OCI-LY7 (cell line): Measurements from ENCODE around the gene SEZ6. TPM values are rescaled to one million over a fixed set of nuclear protein-coding genes. Genes with fewer than 3 reads are reported as not detected.

Experiments
- BruUV-seq: library from RNA; stranded (reverse); fragments of 400-500 nt; replicated peaks from 2 replicates; lab custom pipeline; 2021; lab: Mats Ljungman, UMichigan
- CTCF ChIA-PET: fragments of 300-600 bp; sonication (Branson Sonifier 250); formaldehyde crosslinking; loops from one replicate; lab custom pipeline; 2022; ENCODE audit warnings: antibody characterized with exemption; ENCODE audit not compliant: unreplicated experiment; lab: Charles Lee
- POLR2A ChIA-PET: fragments of 300-600 bp; sonication (Branson Sonifier 250); formaldehyde crosslinking; loops from one replicate; lab custom pipeline; 2022; ENCODE audit warnings: antibody characterized with exemption; lab: Charles Lee
- DNase-seq: peaks from one replicate; pipeline ENCODE4 v3.0.0-alpha.2; 2015; ENCODE audit warnings: low spot score
- H2AFZ ChIP-seq: fragments of 200-600 bp; sonication (generic), shearing (Covaris generic); 2 replicates; pipeline ENCODE4 v1.6.1; 2014; ENCODE audit warnings: mild to moderate bottlenecking, antibody characterized with exemption, low read length, moderate library complexity
- H3K27ac ChIP-seq: fragments of 200-600 bp; sonication (generic); 2 replicates; pipeline ENCODE4 v1.5.1; 2014; ENCODE audit warnings: mixed run types, low read depth, mild to moderate bottlenecking, moderate library complexity, low read length, inconsistent platforms; ENCODE audit not compliant: poor library complexity, severe bottlenecking
- H3K36me3 ChIP-seq: fragments of 200-600 bp; sonication (generic); 2 replicates; pipeline ENCODE4 v1.6.1; 2014; ENCODE audit warnings: mild to moderate bottlenecking, antibody characterized with exemption, low read length, moderate library complexity, mixed read lengths; ENCODE audit not compliant: insufficient read depth
- H3K4me1 ChIP-seq: fragments of 200-600 bp; sonication (generic); 2 replicates; pipeline ENCODE4 v1.5.1; 2014; ENCODE audit warnings: mild to moderate bottlenecking, low read length; ENCODE audit not compliant: insufficient read depth, poor library complexity, severe bottlenecking
- H3K4me2 ChIP-seq: fragments of 200-600 bp; sonication (generic); 2 replicates; pipeline ENCODE4 v1.6.1; 2014; ENCODE audit warnings: mild to moderate bottlenecking, low read length
- H3K4me3 ChIP-seq: fragments of 200-600 bp; sonication (generic); 2 replicates; pipeline ENCODE4 v1.5.1; 2014; ENCODE audit warnings: mild to moderate bottlenecking, low read depth, low read length; ENCODE audit not compliant: poor library complexity, severe bottlenecking
- H3K79me2 ChIP-seq: fragments of 200-600 bp; sonication (generic); 2 replicates; pipeline ENCODE4 v1.6.1; 2016; ENCODE audit warnings: low read depth, mild to moderate bottlenecking, low read length, moderate library complexity, mixed read lengths; ENCODE audit not compliant: insufficient read depth
- H3K9me2 ChIP-seq: fragments of 200-600 bp; sonication (generic); 2 replicates; pipeline ENCODE4 v1.6.1; 2016; ENCODE audit warnings: mild to moderate bottlenecking, low read length, mixed read lengths; ENCODE audit not compliant: insufficient read depth
- H3K9me3 ChIP-seq: fragments of 200-600 bp; sonication (generic); 2 replicates; pipeline ENCODE4 v1.6.1; 2014; ENCODE audit warnings: mild to moderate bottlenecking, mixed run types, low read length, mixed read lengths
- H4K20me1 ChIP-seq: fragments of 200-600 bp; sonication (generic); 2 replicates; pipeline ENCODE4 v1.6.1; 2014; ENCODE audit warnings: mild to moderate bottlenecking, antibody characterized with exemption, low read length, moderate library complexity, mixed read lengths; ENCODE audit not compliant: insufficient read depth
- CTCF ChIP-seq: fragments of 200-600 bp; sonication (generic); conservative IDR thresholded peaks from 2 replicates; pipeline ENCODE4 v1.5.1; 2014; ENCODE audit warnings: mild to moderate bottlenecking, antibody characterized with exemption, low read length, moderate library complexity, mixed read lengths
- EZH2phosphoT487 ChIP-seq: fragments of 200-600 bp; sonication (generic); IDR thresholded peaks from 2 replicates; pipeline ENCODE4 v1.6.1; 2018; ENCODE audit warnings: low read depth, borderline replicate concordance, mild to moderate bottlenecking, mixed run types, antibody characterized with exemption, low read length, moderate library complexity, mixed read lengths
- intact Hi-C: fragments of 100-400 bp; cut with micrococcal nuclease; formaldehyde crosslinking; loops from one replicate; pipeline ENCODE4 v1.10.0; 2022; ENCODE audit not compliant: unreplicated experiment
- total RNA-seq, 2 experiments: library from RNA; depleted of rRNA in 1 of 2; stranded (reverse); fragments of >200 nt in 1 of 2; shearing (Covaris generic) in 1 of 2; gene quantifications; 2 replicates each; pipeline ENCODE4 v1.2.3, GENCODE V29; 2014 to 2022

Gene SEZ6
- total RNA-seq, 2 experiments from 2014 or later = not detected

GRCh38 chr17:28917465-28917864 lies 88.4 kb downstream of the SEZ6 start:
- no peak overlapping the region for H2AFZ ChIP-seq
- no peaks in the 10 kb centered on the region for H3K9me2 ChIP-seq
- H3K4me2 ChIP-seq = no peak overlapping the region
- DNase-seq = no peak
- H3K9me3 ChIP-seq = no peaks in the 10 kb centered on the region
- H3K79me2 ChIP-seq = no peaks in the 10 kb centered on the region
- H3K36me3 ChIP-seq = peaks cover 96% of the 10 kb centered on the region
- intact Hi-C loops = no loop called here
- TF ChIP-seq CTCF (no peak), EZH2phosphoT487 (no peak)
- no peak overlapping the region for H3K27ac ChIP-seq
- H4K20me1 ChIP-seq = no peaks in the 10 kb centered on the region
- no TSS peak for BruUV-seq
- H3K4me3 ChIP-seq = no peak overlapping the region
- ChIA-PET POLR2A (no interaction called here), CTCF (interaction anchor here (1.5 kb wide), 1 partner anchor 153 kb away, joined by 3 read pairs; no protein-coding TSS in a partner anchor)
- no peaks in the 10 kb centered on the region for H3K4me1 ChIP-seq

- ChIA-PET CTCF (interaction anchor here (1.5 kb wide), 1 partner anchor 153 kb away, joined by 3 read pairs; no protein-coding TSS in a partner anchor), POLR2A (interaction anchor here (0.7 kb wide), 1 partner anchor 62 kb away, joined by 3 read pairs; no protein-coding TSS in a partner anchor)
- no peak overlapping the region for H3K4me3 ChIP-seq
- H3K27ac ChIP-seq = no peak overlapping the region
- H3K9me2 ChIP-seq = no peaks in the 10 kb centered on the region
- intact Hi-C loops = no loop called here
- H2AFZ ChIP-seq = no peak overlapping the region
- H3K9me3 ChIP-seq = no peaks in the 10 kb centered on the region
- H4K20me1 ChIP-seq = no peaks in the 10 kb centered on the region
- H3K36me3 ChIP-seq = peaks cover 96% of the 10 kb centered on the region
- BruUV-seq = no TSS peak
- no peak for TF ChIP-seq EZH2phosphoT487
- no peak for DNase-seq
- no peaks in the 10 kb centered on the region for H3K79me2 ChIP-seq
- H3K4me2 ChIP-seq = no peak overlapping the region
- H3K4me1 ChIP-seq = no peaks in the 10 kb centered on the region
Observed at GRCh38 chr17:28917029-28917428, 88.8 kb downstream of the SEZ6 start.

GRCh38 chr17:28916302-28916934 lies 89.4 kb downstream of the SEZ6 start:
- DNase-seq = peak; percentile 62
- no TSS peak for BruUV-seq
- peak; percentile 85 for TF ChIP-seq CTCF
- TF ChIP-seq EZH2phosphoT487 = no peak
- Histone ChIP-seq H3K9me2 (no peaks in the 10 kb centered on the region), H3K9me3 (no peaks in the 10 kb centered on the region), H3K4me2 (no peak overlapping the region), H4K20me1 (no peaks in the 10 kb centered on the region), H3K36me3 (peaks cover 96% of the 10 kb centered on the region), H3K4me1 (no peaks in the 10 kb centered on the region), H3K27ac (no peak overlapping the region), H2AFZ (no peak overlapping the region), H3K4me3 (no peak overlapping the region), H3K79me2 (no peaks in the 10 kb centered on the region)
- ChIA-PET POLR2A (interaction anchor here (0.7 kb wide), 1 partner anchor 63 kb away, joined by 3 read pairs; no protein-coding TSS in a partner anchor), CTCF (interaction anchor here (1.5 kb wide), 1 partner anchor 152 kb away, joined by 3 read pairs; no protein-coding TSS in a partner anchor)
- intact Hi-C loops = loop anchor here (1.0 kb wide), 1 partner anchor 153 kb away; no protein-coding TSS in a partner anchor
